Activated CD4-positive, alpha-beta T cell treated with anti-CD3 and anti-CD28 coated beads for 1 hour (primary cell): ENCODE data around the gene JAZF1.
"Not testable (repeated sequence)": the region's sequence is repeated elsewhere in the genome, so short reads cannot be mapped to it uniquely, and the experiment has no call there.

ENCODE experiments used
- DNase-seq: peaks from one replicate; pipeline ENCODE4 v3.0.0-alpha.2; 2020

Gene JAZF1

DNA sequence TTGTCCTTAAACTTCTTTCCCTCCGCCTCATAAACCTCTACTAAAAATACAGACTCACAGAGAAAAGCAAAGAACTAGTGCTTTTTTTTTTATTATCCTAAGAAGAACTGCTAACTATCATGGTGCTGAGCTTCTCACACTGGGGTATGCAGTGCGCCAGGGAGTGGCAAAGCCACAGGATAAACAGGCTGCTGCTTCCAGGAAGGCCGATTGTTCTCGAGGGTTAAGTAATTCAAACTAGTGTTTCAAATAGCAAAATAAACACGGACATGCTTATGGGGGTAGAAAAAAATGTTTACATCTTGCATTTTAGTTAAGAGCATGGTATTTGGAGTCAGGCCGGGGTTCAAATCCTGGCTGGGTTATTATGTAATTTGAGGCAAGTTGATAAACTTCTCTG is 283.6 kb downstream of the JAZF1 start:
- DNase-seq: no peak

DNA sequence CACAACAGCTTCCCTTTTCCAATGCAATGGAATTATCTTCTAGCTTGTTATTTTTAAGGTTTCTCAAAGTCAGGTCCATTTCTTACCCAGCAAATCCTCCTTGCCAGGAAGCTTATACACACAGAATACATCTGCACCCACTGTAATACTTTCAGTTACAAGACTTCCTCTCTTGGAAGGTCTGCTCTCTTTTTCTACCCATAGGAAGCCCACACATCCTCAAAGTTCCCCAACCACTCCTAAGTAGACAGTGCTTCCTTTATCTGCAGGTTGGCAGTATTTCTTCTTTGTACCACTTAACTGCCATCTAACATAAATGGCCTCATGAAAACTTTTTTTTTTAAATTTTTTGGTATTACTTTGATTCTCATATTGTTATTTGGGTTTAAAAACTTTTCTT is 285.0 kb downstream of the JAZF1 start:
- no peak for DNase-seq

DNA sequence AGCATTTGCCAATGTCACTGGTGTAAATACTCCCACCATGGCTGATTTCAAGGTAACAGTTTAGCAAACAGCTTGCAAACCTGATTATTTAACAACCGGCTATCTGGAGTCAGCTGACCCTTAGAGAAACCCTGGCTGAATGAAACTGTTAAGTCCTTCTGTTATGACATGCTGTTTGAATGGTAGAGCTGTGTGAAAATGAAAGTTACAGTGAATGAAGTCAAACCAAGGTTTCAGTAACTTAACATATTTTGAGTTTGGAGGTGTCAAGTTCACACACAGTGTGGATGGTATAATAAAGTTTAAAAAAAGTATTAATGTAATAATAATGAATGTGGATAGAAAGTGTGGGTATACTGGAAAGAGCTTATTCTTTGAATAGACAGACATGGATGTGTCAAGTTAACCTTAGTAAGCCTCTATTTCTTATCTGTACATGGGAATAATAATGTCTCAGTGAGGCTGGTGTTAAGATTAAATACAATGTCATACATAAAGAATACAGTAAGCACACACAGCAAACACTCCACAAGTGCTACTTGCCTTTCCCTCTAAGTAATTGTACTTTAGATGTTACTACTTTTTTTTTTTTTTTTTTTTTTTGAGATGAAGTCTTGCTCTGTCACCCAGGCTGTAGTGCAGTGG is 290.3 kb downstream of the JAZF1 start:
- DNase-seq: no peak

- no peak for DNase-seq
Measured at GRCh38 chr7:27889800-27890199, 290.8 kb downstream of the JAZF1 start.

DNA sequence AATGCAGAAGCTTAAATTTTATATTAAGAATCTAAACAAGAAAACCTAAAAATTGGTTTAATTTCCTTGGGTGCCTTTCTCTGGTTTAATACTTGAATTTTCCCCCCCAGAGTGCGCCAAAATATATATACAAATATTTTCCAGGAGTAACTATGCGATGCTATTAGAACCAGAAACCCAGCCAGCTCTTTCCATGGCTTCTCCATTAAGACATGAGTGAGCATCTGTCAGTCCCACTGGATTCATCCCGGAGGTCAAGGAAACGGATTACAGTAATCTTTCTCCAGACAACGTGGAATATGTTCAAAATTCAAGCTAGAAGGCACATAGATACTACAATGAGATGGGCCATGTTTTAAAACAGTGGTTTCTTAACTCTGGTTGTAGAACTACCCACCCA is 291.9 kb downstream of the JAZF1 start:
- DNase-seq: no peak

DNA sequence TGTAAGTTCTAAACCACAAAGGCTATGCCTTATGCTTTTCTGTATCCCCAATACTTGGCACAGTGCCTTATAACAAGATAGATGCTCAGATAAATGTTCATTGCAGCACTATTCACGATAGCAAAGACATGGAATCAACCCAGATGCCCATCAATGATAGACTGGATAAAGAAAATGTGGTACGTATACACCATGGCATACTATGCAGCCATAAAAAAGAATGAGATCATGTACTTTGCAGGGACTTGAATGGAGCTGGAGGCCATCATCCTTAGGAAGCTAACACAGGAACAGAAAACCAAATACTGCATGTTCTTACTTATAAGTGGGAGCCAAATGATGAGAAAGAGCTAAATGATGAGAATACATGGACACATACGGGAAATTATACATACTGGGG is 293.9 kb downstream of the JAZF1 start:
- not testable (repeated sequence) for DNase-seq

DNA sequence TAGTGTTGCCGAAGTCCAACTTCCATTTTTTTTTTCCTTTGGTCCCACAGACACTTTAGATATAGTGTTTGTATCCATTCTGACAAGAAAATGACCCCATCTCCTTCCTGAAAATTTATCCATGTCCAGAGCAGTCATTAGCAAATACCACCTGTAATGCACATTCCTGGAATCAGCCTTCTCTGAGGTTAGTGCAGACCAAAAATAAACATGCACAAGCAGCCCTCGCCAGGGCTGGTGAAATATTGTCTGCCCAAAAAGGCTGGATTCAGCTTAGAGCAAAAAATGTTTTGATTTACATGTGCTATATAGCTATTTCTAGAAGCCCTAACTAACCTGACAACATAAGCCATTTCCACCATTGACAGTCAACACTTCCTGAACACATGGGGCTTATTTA is 294.9 kb downstream of the JAZF1 start:
- no peak for DNase-seq

GRCh38 chr7:27883696-27884095 is 296.9 kb downstream of the JAZF1 start:
- DNase-seq: no peak

DNA sequence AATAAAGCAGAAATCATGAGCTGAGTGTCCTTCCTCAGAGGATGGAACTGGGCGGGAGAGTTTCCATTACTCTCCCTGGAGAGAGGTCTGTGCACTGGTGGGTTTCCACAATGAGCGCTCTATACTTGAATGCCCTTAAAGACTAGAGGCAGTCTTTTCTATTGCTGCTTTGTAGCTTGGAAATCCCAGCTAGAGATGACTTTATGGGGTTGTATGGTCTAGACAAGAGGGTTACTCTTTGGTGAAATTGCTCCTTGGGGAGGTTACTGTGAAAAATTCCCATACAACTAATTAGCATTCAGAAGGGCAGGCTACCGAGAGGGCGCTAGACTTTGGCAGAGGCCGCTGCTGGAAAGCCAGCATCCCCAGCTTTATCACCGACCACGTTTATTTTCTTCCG is 303.8 kb downstream of the JAZF1 start:
- no peak for DNase-seq

DNA sequence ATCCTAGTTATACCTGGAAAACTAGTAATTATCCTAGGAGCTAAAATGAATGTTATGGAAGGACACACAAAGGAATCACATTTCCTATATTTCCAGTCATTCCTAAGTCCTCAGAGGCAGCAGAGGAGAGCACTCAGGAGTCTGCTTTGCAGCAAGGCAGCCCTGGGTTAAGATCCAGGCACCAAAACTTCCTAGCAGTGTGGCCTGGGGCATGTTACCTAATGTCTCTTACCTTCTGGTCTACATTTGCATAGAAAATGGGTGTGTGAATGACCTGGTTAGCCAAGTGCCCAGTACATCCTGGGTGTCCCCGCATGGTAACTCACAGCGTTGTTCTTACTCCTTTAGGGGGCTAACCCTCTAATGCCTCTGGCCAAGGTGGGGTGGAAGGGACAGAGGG is 304.8 kb downstream of the JAZF1 start:
- no peak for DNase-seq

DNA sequence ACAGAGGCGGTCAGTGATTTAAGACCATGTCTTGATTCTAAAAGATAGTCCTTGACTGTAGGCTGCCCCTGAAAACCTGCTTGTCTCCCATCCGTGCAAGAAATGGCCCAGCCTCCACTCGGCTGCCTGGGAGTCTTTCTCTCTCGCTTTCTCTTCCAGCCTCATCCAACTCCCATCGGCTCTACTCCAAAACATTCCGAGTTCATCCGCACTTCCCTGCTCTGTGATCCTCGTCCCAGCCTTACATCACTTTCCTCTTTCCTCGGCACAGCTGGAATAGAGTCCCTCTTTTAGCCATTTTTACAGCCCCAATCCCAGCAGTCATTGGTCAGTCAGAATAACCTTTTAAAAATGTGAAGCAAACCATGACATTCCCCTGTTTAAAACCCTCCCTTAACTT is 305.5 kb downstream of the JAZF1 start:
- no peak for DNase-seq

DNA sequence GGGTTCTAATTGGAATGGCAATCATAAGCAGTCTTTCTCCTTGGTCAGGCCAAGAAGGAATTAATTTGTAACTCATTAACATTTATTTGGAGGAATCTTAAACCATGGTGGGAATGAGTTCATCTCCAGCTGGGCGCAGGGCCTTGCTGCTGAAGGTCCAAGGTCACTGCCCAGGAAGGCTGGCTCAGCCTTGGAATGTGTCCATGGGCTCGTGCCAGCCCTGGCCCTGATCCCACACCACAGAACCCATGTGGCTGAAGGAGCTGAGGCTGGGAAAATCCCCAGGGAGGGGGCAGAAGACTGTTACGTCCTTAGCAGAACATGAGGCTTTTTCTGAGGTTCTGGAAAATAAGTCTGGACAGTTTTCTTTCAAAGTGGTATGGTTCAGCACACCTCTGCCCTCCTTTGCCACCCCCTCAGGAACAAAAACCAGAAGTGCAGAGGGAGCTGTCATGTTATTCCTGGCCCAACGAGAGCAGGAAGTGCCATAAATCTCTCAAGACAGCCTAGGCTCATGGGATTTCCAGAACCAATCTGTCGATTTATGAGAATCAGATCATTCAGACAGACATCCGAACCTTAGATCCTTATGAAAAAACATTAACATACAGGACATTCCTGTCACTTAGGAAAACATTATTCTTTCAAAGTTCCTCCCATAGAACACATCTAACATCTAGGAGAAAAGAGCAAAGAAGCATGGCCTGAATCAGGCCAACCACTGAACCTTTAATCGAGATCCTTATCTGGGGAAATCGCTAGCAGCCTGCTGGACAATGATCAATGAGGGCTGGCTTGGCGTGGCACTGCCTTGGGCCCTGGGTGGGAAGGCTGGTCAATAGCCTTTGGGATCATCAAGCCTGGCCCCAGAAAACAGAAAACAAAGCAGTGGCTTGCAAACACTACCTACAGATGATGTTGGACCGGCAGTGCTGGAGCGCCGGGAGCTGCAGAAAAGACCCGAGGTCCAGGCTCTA is 306.3 kb downstream of the JAZF1 start:
- DNase-seq: no peak

- DNase-seq: no peak
Measured at GRCh38 chr7:27872356-27873275, 308.0 kb downstream of the JAZF1 start.

GRCh38 chr7:27871866-27872265 is 308.7 kb downstream of the JAZF1 start:
- DNase-seq: no peak

DNA sequence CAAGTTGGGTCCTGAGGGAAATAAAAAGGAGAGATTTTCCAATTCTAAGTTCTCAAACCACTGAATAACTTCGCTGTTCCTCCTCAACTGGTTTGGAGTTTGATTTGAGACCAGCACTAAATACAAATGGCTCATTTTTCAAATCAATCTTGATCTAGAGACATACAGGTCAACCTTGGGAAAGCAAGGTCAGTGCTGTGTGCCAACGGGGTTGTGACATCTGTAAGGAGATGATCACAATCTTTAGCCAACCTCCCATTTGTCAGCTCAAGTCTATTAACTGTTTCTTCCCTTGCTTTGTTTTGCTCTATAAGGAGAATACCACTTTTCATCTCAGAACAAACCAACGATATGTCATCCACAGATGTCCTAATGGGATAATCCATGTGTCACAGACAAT is 309.5 kb downstream of the JAZF1 start:
- no peak for DNase-seq

DNA sequence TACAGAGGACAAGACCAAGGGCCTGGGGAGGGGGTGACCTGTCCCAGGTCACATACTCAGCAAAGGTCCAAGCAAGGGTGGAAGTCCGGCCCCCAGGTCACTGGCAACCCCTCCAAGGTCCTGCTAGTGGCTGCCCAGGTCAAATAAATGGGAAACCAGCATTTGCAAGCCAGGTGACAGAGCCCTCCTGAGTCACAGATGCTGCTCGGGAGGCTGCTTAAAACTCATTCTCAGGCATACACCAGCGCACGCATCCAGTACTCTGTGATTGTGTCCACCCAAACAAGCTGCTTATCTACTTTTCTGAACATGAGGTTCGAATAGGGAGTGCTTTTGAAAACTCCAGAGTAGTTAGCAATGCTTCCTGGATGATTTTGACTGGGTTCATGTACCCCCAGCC is 310.0 kb downstream of the JAZF1 start:
- DNase-seq: no peak

- DNase-seq: no peak
Measured at GRCh38 chr7:27869056-27869455, 311.5 kb downstream of the JAZF1 start.

DNA sequence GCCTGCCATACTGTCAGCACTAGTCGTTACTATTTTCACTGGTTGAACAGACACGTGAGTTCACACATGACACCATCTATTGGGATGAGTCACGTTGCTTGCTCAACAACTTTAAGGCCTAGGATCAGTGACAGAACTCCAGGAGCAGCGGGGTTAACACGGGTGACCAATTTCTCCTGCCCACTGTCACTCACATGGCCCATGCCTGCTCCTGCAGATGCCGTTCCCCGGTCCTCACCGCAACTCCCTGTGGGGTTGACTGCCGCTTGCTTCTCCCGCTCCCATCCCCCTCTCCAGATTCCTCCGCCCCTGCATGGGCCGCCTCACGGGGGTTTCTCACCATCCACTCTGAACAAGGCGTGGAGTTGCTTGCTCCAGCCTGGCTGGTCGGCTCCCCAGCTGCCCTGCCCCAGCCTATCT is 312.5 kb downstream of the JAZF1 start:
- DNase-seq: no peak

GRCh38 chr7:27866828-27867672 is 313.5 kb downstream of the JAZF1 start:
- no peak for DNase-seq

GRCh38 chr7:27866256-27866655 is 314.3 kb downstream of the JAZF1 start:
- DNase-seq: no peak

- DNase-seq: no peak
Measured at GRCh38 chr7:27863880-27864279, 316.7 kb downstream of the JAZF1 start.

- DNase-seq: no peak
Measured at GRCh38 chr7:27861747-27862146, 318.8 kb downstream of the JAZF1 start.
